Gastrocnemius medialis (tissue), 4 donors: ENCODE data around the gene FAM199X.

Experiments
- POLR2A ChIP-seq, 2 donors: fragments of 450-650 bp; IDR thresholded peaks; one replicate each; pipeline ENCODE4 v1.6.1; 2017; ENCODE audit warnings: antibody characterized with exemption in 2 of 2, mild to moderate bottlenecking in 2 of 2, moderate library complexity in 2 of 2
- TF ChIP-seq, protein P1 (sequence below), 5 experiments: fragments of 450-650 bp in 3 of 5; fragments of 200-600 bp in 2 of 5; sonication (generic) in 2 of 5; IDR thresholded peaks in 4 of 5; conservative IDR thresholded peaks in 1 of 5; 1 replicate in 4 of 5; 2 replicates in 1 of 5; pipeline ENCODE4 v1.5.1; 2016 to 2019; ENCODE audit warnings: antibody characterized with exemption in 5 of 5, mild to moderate bottlenecking in 3 of 5, moderate library complexity in 3 of 5

DNA sequence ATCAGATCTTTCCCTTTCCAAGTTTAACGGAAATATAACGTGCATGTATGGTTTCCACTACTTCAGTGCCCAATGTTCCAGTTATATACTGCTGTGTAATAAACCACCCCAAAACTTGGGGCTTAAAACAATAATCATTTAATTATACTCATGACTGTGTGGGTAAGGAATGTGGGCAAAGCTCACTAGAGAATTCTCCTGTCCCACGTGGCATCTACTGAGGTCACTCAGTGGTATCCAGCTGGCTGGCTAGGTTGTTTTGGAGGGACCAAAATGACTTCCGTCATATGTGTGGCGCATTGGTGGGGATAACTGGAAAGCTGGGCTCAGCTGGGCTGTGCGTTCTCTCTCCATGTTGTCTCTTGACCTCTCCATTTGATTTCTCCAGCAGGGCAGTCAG lies 35.4 kb upstream of the FAM199X start:
- TF ChIP-seq, protein P1, sequence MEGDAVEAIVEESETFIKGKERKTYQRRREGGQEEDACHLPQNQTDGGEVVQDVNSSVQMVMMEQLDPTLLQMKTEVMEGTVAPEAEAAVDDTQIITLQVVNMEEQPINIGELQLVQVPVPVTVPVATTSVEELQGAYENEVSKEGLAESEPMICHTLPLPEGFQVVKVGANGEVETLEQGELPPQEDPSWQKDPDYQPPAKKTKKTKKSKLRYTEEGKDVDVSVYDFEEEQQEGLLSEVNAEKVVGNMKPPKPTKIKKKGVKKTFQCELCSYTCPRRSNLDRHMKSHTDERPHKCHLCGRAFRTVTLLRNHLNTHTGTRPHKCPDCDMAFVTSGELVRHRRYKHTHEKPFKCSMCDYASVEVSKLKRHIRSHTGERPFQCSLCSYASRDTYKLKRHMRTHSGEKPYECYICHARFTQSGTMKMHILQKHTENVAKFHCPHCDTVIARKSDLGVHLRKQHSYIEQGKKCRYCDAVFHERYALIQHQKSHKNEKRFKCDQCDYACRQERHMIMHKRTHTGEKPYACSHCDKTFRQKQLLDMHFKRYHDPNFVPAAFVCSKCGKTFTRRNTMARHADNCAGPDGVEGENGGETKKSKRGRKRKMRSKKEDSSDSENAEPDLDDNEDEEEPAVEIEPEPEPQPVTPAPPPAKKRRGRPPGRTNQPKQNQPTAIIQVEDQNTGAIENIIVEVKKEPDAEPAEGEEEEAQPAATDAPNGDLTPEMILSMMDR (IDR thresholded peaks at IDR 0.05 in 4 of 5, conservative IDR thresholded peaks at IDR 0.05 in 1 of 5) = no peak
- no peak for TF ChIP-seq POLR2A (IDR thresholded peaks at IDR 0.05)
